Activated CD8-positive, alpha-beta T cell treated with anti-CD3 and anti-CD28 coated beads for 36 hours (primary cell): ENCODE data around the gene PREPL. TPM values are rescaled to one million over a fixed set of nuclear protein-coding genes. Genes with fewer than 3 reads are reported as not detected.

Source experiments
- ATAC-seq: fragments of 200-7000 bp; cut with Tn5 transposase; one replicate; pipeline ENCODE4 v1.10.0; 2021; ENCODE audit warnings: mild to moderate bottlenecking, moderate library complexity
- CTCF ChIA-PET: fragments of 350-600 bp; sonication (Branson Sonifier 250); formaldehyde crosslinking; loops from one replicate; lab custom pipeline; 2021; ENCODE audit warnings: antibody characterized with exemption; lab: Charles Lee
- POLR2A ChIA-PET: fragments of 350-600 bp; sonication (Branson Sonifier 250); formaldehyde crosslinking; loops from one replicate; lab custom pipeline; 2021; ENCODE audit warnings: antibody characterized with exemption; lab: Charles Lee
- DNase-seq: peaks from one replicate; pipeline ENCODE4 v3.0.0-alpha.2; 2020
- H3K27ac Mint-ChIP-seq: one replicate; pipeline ENCODE4 v1.8.0; 2021; ENCODE audit warnings: mild to moderate bottlenecking, mixed read lengths
- H3K27me3 Mint-ChIP-seq: one replicate; pipeline ENCODE4 v1.8.0; 2021; ENCODE audit warnings: mixed read lengths
- H3K36me3 Mint-ChIP-seq: one replicate; pipeline ENCODE4 v1.8.0; 2021; ENCODE audit warnings: low read depth, mixed read lengths
- H3K4me1 Mint-ChIP-seq: one replicate; pipeline ENCODE4 v1.8.0; 2021; ENCODE audit warnings: low read depth, mixed read lengths
- H3K4me3 Mint-ChIP-seq: one replicate; pipeline ENCODE4 v1.8.0; 2021; ENCODE audit warnings: mild to moderate bottlenecking, moderate library complexity, mixed read lengths
- H3K9me3 Mint-ChIP-seq: one replicate; pipeline ENCODE4 v1.8.0; 2021; ENCODE audit warnings: mixed read lengths
- CTCF ChIP-seq: fragments of 200-600 bp; IDR thresholded peaks from one replicate; pipeline ENCODE4 v1.8.0; 2022; ENCODE audit warnings: antibody characterized with exemption, mild to moderate bottlenecking
- intact Hi-C: fragments of 100-400 bp; cut with micrococcal nuclease; formaldehyde crosslinking; loops from one replicate; pipeline ENCODE4 v1.10.0; 2022
- total RNA-seq, 2 experiments: library from RNA; stranded (reverse); gene quantifications; one replicate each; pipeline ENCODE4 v1.2.3, GENCODE V29; 2021

Gene PREPL
- total RNA-seq, 2 experiments from 2014 or later: 25.0 to 25.2 TPM

DNA sequence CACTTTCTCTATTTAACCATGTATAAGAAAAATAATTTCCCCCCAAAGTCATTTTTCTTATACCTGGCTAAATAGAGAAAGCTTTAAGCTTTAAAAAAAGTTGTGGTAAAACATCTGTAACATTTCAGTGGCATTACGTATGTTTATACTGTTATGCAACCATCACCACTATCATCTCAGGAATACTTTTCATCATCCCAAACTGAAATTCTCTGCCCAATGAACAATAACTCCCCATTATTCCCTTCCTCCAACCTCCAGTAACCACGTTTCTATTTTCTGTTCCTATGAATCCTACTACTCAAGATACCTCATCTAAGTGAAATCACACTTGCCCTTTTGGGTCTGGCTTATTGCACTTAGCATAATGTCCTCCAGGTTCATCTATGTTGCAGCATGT is 87.7 kb downstream of the PREPL start:
- Mint-ChIP-seq H3K4me3 (no peak overlapping the region), H3K27me3 (no peaks in the 10 kb centered on the region), H3K9me3 (peaks cover 2% of the 10 kb centered on the region), H3K36me3 (no peaks in the 10 kb centered on the region), H3K4me1 (no peaks in the 10 kb centered on the region), H3K27ac (no peak overlapping the region)
- ChIA-PET CTCF (interaction anchor here (1.0 to 1.8 kb wide), 3 partner anchors 10 to 206 kb away, joined by 3 to 4 read pairs (median 3); no protein-coding TSS in a partner anchor), POLR2A (no interaction called here)
- ATAC-seq: no peak
- TF ChIP-seq CTCF: no peak
- no peak for DNase-seq
- intact Hi-C loops: no loop called here

DNA sequence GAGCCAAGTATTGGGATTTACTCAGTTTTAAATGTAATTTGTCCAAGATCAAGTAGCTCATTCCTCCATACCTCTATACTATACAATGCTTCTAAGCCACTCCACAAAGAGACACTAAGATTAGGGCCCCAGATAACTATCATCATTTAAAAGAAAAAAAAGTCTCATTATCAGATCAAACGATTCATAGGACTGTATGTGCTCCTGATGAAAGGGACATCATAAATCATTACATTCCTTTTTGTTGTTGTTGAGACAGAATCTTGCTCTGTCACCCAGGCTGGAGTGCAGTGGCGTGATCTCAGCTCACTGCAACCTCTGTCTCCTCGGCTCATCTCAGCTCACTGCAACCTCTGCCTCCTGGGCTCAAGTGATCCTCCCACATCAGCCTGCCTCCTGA is 88.2 kb downstream of the PREPL start:
- ChIA-PET CTCF (interaction anchor here (1.1 to 1.8 kb wide), 2 partner anchors 10 to 186 kb away, joined by 3 to 4 read pairs; no protein-coding TSS in a partner anchor), POLR2A (no interaction called here)
- no peak for TF ChIP-seq CTCF
- Mint-ChIP-seq H3K36me3 (no peaks in the 10 kb centered on the region), H3K9me3 (peaks cover 2% of the 10 kb centered on the region), H3K4me3 (no peak overlapping the region), H3K27ac (no peak overlapping the region), H3K27me3 (no peaks in the 10 kb centered on the region), H3K4me1 (no peaks in the 10 kb centered on the region)
- intact Hi-C loops: no loop called here
- ATAC-seq: no peak
- no peak for DNase-seq

DNA sequence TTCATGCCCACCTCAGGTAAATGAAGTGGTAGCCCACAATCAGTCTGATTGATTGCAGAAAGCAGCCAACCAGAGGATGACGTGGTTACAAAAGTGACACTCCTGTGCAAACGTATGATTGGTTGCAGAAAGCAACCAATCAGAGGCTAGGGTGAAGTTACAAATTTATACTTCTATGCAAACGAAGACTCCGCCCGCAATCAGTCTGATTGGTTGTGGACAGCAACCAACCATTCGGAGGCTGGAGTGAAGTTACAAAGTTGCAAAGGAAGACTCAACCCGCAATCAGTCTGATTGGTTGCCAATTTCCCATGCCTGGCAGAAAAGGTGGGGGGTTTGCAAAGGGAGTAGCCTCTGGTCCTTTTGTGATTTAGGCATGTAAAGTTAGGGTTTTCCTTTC is 90.0 kb downstream of the PREPL start:
- intact Hi-C loops: no loop called here
- no peaks in the 10 kb centered on the region for H3K27me3 Mint-ChIP-seq
- H3K36me3 Mint-ChIP-seq: no peaks in the 10 kb centered on the region
- POLR2A ChIA-PET: no interaction called here
- peaks cover 2% of the 10 kb centered on the region for H3K9me3 Mint-ChIP-seq
- DNase-seq (no peak), ATAC-seq (no peak)
- no peaks in the 10 kb centered on the region for H3K4me1 Mint-ChIP-seq
- TF ChIP-seq CTCF: no peak
- H3K4me3 Mint-ChIP-seq: no peak overlapping the region
- CTCF ChIA-PET: no interaction called here
- H3K27ac Mint-ChIP-seq: no peak overlapping the region

GRCh38 chr2:44269831-44270230 is 91.5 kb downstream of the PREPL start:
- peaks cover 2% of the 10 kb centered on the region for H3K9me3 Mint-ChIP-seq
- H3K27me3 Mint-ChIP-seq: no peaks in the 10 kb centered on the region
- H3K4me3 Mint-ChIP-seq: no peak overlapping the region
- POLR2A ChIA-PET: no interaction called here
- H3K27ac Mint-ChIP-seq: no peak overlapping the region
- no peaks in the 10 kb centered on the region for H3K36me3 Mint-ChIP-seq
- ATAC-seq (no peak), DNase-seq (no peak)
- no peaks in the 10 kb centered on the region for H3K4me1 Mint-ChIP-seq
- intact Hi-C loops: no loop called here
- no peak for TF ChIP-seq CTCF
- CTCF ChIA-PET: no interaction called here

DNA sequence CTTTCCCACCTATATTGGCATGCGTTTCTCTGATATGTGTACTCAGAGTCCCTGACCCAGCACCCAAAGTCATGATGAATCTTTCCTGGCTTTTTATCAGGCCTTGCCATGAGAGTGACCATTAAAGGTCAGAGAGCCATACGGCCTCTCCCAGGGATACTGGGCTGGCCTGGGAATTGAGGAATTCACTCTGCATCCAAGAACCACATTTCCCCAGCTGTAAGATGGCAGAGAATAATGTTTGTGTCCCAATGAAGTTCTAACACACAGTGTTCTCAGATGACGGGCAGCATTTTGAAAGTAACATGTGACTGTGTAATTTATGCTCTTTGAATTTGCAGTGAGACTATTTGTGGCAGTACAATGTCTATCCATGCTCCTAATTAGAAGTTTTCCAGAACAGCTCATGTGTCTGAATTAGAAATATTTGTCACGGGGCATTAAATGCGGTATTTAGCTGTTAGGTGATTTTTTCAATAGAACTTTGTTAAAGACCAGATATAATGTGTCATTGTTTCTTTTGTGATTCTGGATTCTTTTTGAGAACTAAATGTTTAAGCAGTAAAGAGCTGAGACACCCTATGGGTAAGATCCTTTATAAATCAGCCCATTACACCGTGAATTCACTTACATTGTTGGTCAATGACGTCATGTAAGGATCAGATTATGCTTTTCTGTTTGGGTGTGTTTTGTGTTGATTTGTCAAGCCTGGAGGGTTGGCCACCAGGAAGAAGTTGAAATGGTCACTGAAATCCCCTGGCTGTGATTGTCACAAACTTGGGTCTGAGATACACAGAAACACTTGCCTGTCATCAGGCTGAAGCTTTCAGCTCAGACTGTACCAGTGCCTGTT is 93.3 kb downstream of the PREPL start:
- Mint-ChIP-seq H3K4me1 (no peaks in the 10 kb centered on the region), H3K36me3 (no peaks in the 10 kb centered on the region), H3K9me3 (peaks cover 2% of the 10 kb centered on the region), H3K27me3 (no peaks in the 10 kb centered on the region), H3K4me3 (no peak overlapping the region), H3K27ac (no peak overlapping the region)
- DNase-seq (no peak), ATAC-seq (no peak)
- ChIA-PET POLR2A (interaction anchor here (0.6 kb wide), 1 partner anchor 144 kb away, joined by 4 read pairs; no protein-coding TSS in a partner anchor), CTCF (no interaction called here)
- intact Hi-C loops: no loop called here
- TF ChIP-seq CTCF: no peak
